OCI-LY3 (cell line): Measurements from ENCODE around the gene TYW1B.
"Not testable (repeated sequence)": the region's sequence is repeated elsewhere in the genome, so short reads cannot be mapped to it uniquely, and the experiment has no call there.

ENCODE experiments used
- CTCF ChIP-seq: fragments of 200-600, 300-600 bp; sonication (generic); IDR thresholded peaks from 2 replicates; pipeline ENCODE4 v1.5.1; 2014; ENCODE audit warnings: antibody characterized with exemption, low read length, low read depth
- EZH2phosphoT487 ChIP-seq: fragments of 200-600 bp; shearing (Covaris generic); IDR thresholded peaks from 2 replicates; pipeline ENCODE4 v1.6.1; 2018; ENCODE audit warnings: antibody characterized with exemption, mixed run types, low read depth

GRCh38 chr7:72561988-72562387, 266.0 kb downstream of the TYW1B start:
- not testable (repeated sequence) for TF ChIP-seq CTCF, EZH2phosphoT487
